ENCODE measurements around the gene KANSL2.

GRCh38 chr12:48640854-48641253 is 41.2 kb downstream of the KANSL2 start:
- no peak for TF ChIP-seq CTCF (IDR thresholded peaks at IDR 0.05; ENCODE audit: borderline replicate concordance, extremely low read depth, low read length, poor library complexity, severe bottlenecking)
- no peak for TF ChIP-seq EZH2 (IDR thresholded peaks at IDR 0.05; ENCODE audit: borderline replicate concordance, low read depth, low read length, severe bottlenecking)
